HepG2 (cell line): ENCODE data around the gene LIMS2. TPM values are rescaled to one million over a fixed set of nuclear protein-coding genes. Genes with fewer than 3 reads are reported as not detected.

ENCODE experiments used
- ATAC-seq: fragments of 200-7000 bp; cut with Tn5 transposase; 3 replicates; pipeline ENCODE4 v1.9.1; 2020; ENCODE audit warnings: mild to moderate bottlenecking, moderate library complexity
- BruUV-seq: library from RNA; stranded (reverse); fragments of 400-500 nt; replicated peaks from 2 replicates; lab custom pipeline; 2021; lab: Mats Ljungman, UMichigan
- CTCF ChIA-PET: fragments of 300-600 bp; formaldehyde crosslinking; extraction: SDS; loops from one replicate; lab custom pipeline; 2021; ENCODE audit warnings: low total read pairs, inconsistent platforms, low intra/inter-chr PET ratio; lab: Yijun Ruan, JAX
- POLR2A ChIA-PET: fragments of 350-600 bp; sonication (Branson Sonifier 250); formaldehyde crosslinking; loops from one replicate; lab custom pipeline; 2020; ENCODE audit warnings: antibody characterized with exemption, inconsistent platforms; lab: Yijun Ruan, JAX
- DNase-seq: peaks from one replicate; pipeline ENCODE4 v3.0.0-alpha.2; 2015; ENCODE audit warnings: low spot score
- FAIRE-seq: peaks from 3 replicates; lab custom pipeline; 2011; peaks lifted over from hg19 to GRCh38; lab: Jason Lieb, UNC
- H2AFZ ChIP-seq: one replicate; pipeline ENCODE4 v1.6.1; 2011; ENCODE audit warnings: low read length, inconsistent platforms
- H3K27ac ChIP-seq: fragments of 300-600 bp; 3 replicates; pipeline ENCODE4 v1.8.0; 2011; ENCODE audit warnings: mixed run types, mild to moderate bottlenecking, mixed read lengths, low read length, inconsistent platforms; ENCODE audit not compliant: insufficient read depth; ENCODE audit errors: extremely low read length
- H3K27me3 ChIP-seq, 2 experiments: fragments of 200-600 bp in 1 of 2; 2 replicates in 1 of 2; 3 replicates in 1 of 2; pipeline versions ENCODE4 v1.6.0 to v1.8.0; 2011; ENCODE audit warnings: low read length in 2 of 2, mild to moderate bottlenecking in 2 of 2, moderate library complexity in 2 of 2, inconsistent platforms in 1 of 2; ENCODE audit not compliant: insufficient read depth in 2 of 2, control insufficient read depth in 1 of 2
- H3K36me3 ChIP-seq, 2 experiments: fragments of 200-600 bp in 1 of 2; replicated peaks in 1 of 2; 2 replicates in 1 of 2; 3 replicates in 1 of 2; pipeline versions ENCODE4 v1.5.1 to v1.8.0; 2011; ENCODE audit warnings: low read length in 2 of 2, inconsistent platforms in 1 of 2; ENCODE audit not compliant: insufficient read depth in 2 of 2, control insufficient read depth in 1 of 2
- H3K4me1 ChIP-seq: 2 replicates; pipeline ENCODE4 v1.5.1; 2012; ENCODE audit warnings: low read length, inconsistent platforms; ENCODE audit not compliant: insufficient read depth
- H3K4me2 ChIP-seq: 2 replicates; pipeline ENCODE4 v1.6.0; 2011; ENCODE audit warnings: low read depth, low read length, inconsistent platforms
- H3K4me3 ChIP-seq, 3 experiments: fragments of 200-600 bp in 1 of 3; sonication (generic), shearing (Covaris generic) in 1 of 3; replicated peaks in 1 of 3; 2 replicates each; pipeline ENCODE4 v1.5.1; 2011 to 2016; ENCODE audit warnings: low read length in 3 of 3, inconsistent platforms in 2 of 3, low read depth in 2 of 3, mild to moderate bottlenecking in 2 of 3, control low read depth in 1 of 3, mixed read lengths in 1 of 3; ENCODE audit not compliant: insufficient read depth in 1 of 3
- H3K79me2 ChIP-seq: one replicate; pipeline ENCODE4 v1.6.1; 2011; ENCODE audit warnings: low read length, inconsistent platforms; ENCODE audit not compliant: insufficient read depth
- H3K9ac ChIP-seq: 2 replicates; pipeline ENCODE4 v1.6.0; 2011; ENCODE audit warnings: mild to moderate bottlenecking, low read depth, low read length, inconsistent platforms; ENCODE audit not compliant: insufficient read depth
- H3K9me3 ChIP-seq: 2 replicates; pipeline ENCODE4 v1.5.1; 2012; ENCODE audit warnings: mild to moderate bottlenecking, low read length
- H4K20me1 ChIP-seq: 2 replicates; pipeline ENCODE4 v1.6.0; 2011; ENCODE audit warnings: inconsistent platforms, mild to moderate bottlenecking, low read length, moderate library complexity; ENCODE audit not compliant: insufficient read depth
- ADNP ChIP-seq: sonication (generic); formaldehyde crosslinking; IDR thresholded peaks from 2 replicates; pipeline ENCODE4 v1.4.0; 2020; ENCODE audit warnings: missing genetic modification reagents
- ASH2L ChIP-seq: fragments of 300-600, 200-600 bp; sonication (generic); IDR thresholded peaks from 2 replicates; pipeline ENCODE4 v1.7.0; 2017; ENCODE audit warnings: low read depth, mild to moderate bottlenecking, moderate library complexity, mixed read lengths, low read length; ENCODE audit not compliant: insufficient read length
- ATAD3A ChIP-seq: sonication (generic); formaldehyde crosslinking; IDR thresholded peaks from 2 replicates; pipeline ENCODE4 v1.4.0; 2020; ENCODE audit warnings: missing genetic modification reagents
- CHD4 ChIP-seq: fragments of 200-600 bp; sonication (generic); IDR thresholded peaks from 2 replicates; pipeline ENCODE4 v1.7.0; 2017; ENCODE audit warnings: mild to moderate bottlenecking, low read length, borderline replicate concordance
- EEA1 ChIP-seq: sonication (generic); formaldehyde crosslinking; IDR thresholded peaks from 2 replicates; pipeline ENCODE4 v1.5.1; 2020; ENCODE audit warnings: mild to moderate bottlenecking, missing genetic modification reagents, borderline replicate concordance
- FIP1L1 ChIP-seq: fragments of 200-400 bp; formaldehyde crosslinking; IDR thresholded peaks from 2 replicates; pipeline ENCODE4 v1.6.1; 2018; ENCODE audit warnings: low read depth, mild to moderate bottlenecking, low read length, moderate library complexity, borderline replicate concordance; ENCODE audit not compliant: insufficient read depth
- HNF4A ChIP-seq: sonication (generic); formaldehyde crosslinking; IDR thresholded peaks from 2 replicates; pipeline ENCODE4 v1.4.0; 2020; ENCODE audit warnings: missing genetic modification reagents
- KDM1A ChIP-seq: IDR thresholded peaks from 2 replicates; pipeline ENCODE4 v1.6.1; 2016; ENCODE audit warnings: missing compliant biosample characterization
- NFKB2 ChIP-seq: sonication (generic); formaldehyde crosslinking; IDR thresholded peaks from 2 replicates; pipeline ENCODE4 v1.4.0; 2020; ENCODE audit warnings: missing genetic modification reagents, borderline replicate concordance
- REXO4 ChIP-seq: sonication (generic); formaldehyde crosslinking; IDR thresholded peaks from 2 replicates; pipeline ENCODE4 v1.8.0; 2022; ENCODE audit warnings: missing genetic modification reagents, mild to moderate bottlenecking, borderline replicate concordance
- SRSF1 ChIP-seq: fragments of 200-400 bp; formaldehyde crosslinking; optimal IDR thresholded peaks from 2 replicates; pipeline ENCODE3; 2017; ENCODE audit warnings: mild to moderate bottlenecking, low read depth, low read length, moderate library complexity
- STAT5B ChIP-seq: sonication (generic); formaldehyde crosslinking; IDR thresholded peaks from 2 replicates; pipeline ENCODE4 v1.4.0; 2020; ENCODE audit warnings: missing genetic modification reagents
- U2AF1 ChIP-seq: fragments of 200-400 bp; formaldehyde crosslinking; optimal IDR thresholded peaks from 2 replicates; pipeline ENCODE3; 2017; ENCODE audit warnings: mild to moderate bottlenecking, low read depth, low read length
- ZMYM2 ChIP-seq: sonication (generic); formaldehyde crosslinking; IDR thresholded peaks from 2 replicates; pipeline ENCODE4 v1.8.0; 2022; ENCODE audit warnings: mild to moderate bottlenecking, missing genetic modification reagents
- ZMYM3 ChIP-seq: sonication (generic); formaldehyde crosslinking; IDR thresholded peaks from 2 replicates; pipeline ENCODE4 v1.5.1; 2020; ENCODE audit warnings: mild to moderate bottlenecking, missing genetic modification reagents
- ZNF510 ChIP-seq: sonication (generic); formaldehyde crosslinking; IDR thresholded peaks from 2 replicates; pipeline ENCODE4 v1.4.0; 2020; ENCODE audit warnings: low read depth, mild to moderate bottlenecking, missing genetic modification reagents
- ZNF567 ChIP-seq: sonication (generic); formaldehyde crosslinking; IDR thresholded peaks from 2 replicates; pipeline ENCODE4 v1.8.1; 2023; ENCODE audit warnings: mild to moderate bottlenecking, missing genetic modification reagents, borderline replicate concordance
- ZNF629 ChIP-seq: sonication (generic); formaldehyde crosslinking; conservative IDR thresholded peaks from 2 replicates; pipeline ENCODE4 v1.5.0; 2020; ENCODE audit warnings: missing genetic modification reagents
- ZNF816 ChIP-seq: sonication (generic); formaldehyde crosslinking; IDR thresholded peaks from 2 replicates; pipeline ENCODE4 v1.8.0; 2022; ENCODE audit warnings: missing genetic modification reagents, mild to moderate bottlenecking, borderline replicate concordance
- ZZZ3 ChIP-seq: sonication (generic); formaldehyde crosslinking; IDR thresholded peaks from 2 replicates; pipeline ENCODE4 v1.4.0; 2020; ENCODE audit warnings: missing genetic modification reagents, mild to moderate bottlenecking, borderline replicate concordance
- WGBS: methylation state at CpG from one replicate; pipeline ENCODE4 v1.1.6; 2017; ENCODE audit warnings: low lambda C conversion rate; 5-methylcytosine and 5-hydroxymethylcytosine counted together
- in situ Hi-C: cut with HindIII; loops from 2 replicates; pipeline ENCODE4 v1.10.0; 2017; ENCODE audit warnings: low pct_unique_long_range_greater_than_20kb; ENCODE audit not compliant: extremely low pct_ligation_motif_present
- intact Hi-C: fragments of 100-400 bp; cut with micrococcal nuclease; formaldehyde crosslinking; loops from one replicate; pipeline ENCODE4 v1.10.0; 2022; ENCODE audit not compliant: unreplicated experiment
- polyA plus RNA-seq, 8 experiments: library from polyadenylated mRNA; depleted of rRNA in 3 of 8; stranded (reverse) in 7 of 8; unstranded in 1 of 8; fragments of >200 nt; fragmentation: Illumina TruSeq in 4 of 8; extraction: Trizol in 4 of 8; gene quantifications; 2 replicates each; pipeline versions ENCODE4 v1.2.1 to v1.2.3, GENCODE V29; 2011 to 2016; ENCODE audit warnings: low read depth in 4 of 8, missing spikeins in 1 of 8, mixed read lengths in 1 of 8; ENCODE audit not compliant: insufficient read depth in 1 of 8
- total RNA-seq, 5 experiments: library from RNA; depleted of rRNA; stranded (reverse); fragments of >200 nt; fragmentation: Illumina TruSeq; extraction: Trizol; gene quantifications; 2 replicates each; pipeline ENCODE4 v1.2.3, GENCODE V29; 2016; ENCODE audit warnings: low read depth in 1 of 5
- TF ChIP-seq, protein P1 (sequence below): sonication (generic); formaldehyde crosslinking; IDR thresholded peaks from 2 replicates; pipeline ENCODE4 v1.4.0; 2020; ENCODE audit warnings: mild to moderate bottlenecking, missing genetic modification reagents
- TF ChIP-seq, protein P2 (sequence below): sonication (generic); formaldehyde crosslinking; IDR thresholded peaks from 2 replicates; pipeline ENCODE4 v1.4.0; 2020; ENCODE audit warnings: missing genetic modification reagents
- TF ChIP-seq, protein P3 (sequence below), 2 experiments: sonication (generic) in 1 of 2; formaldehyde crosslinking in 1 of 2; IDR thresholded peaks; 2 replicates each; pipeline versions ENCODE4 v1.5.1 to v1.6.1; 2011 to 2020; ENCODE audit warnings: borderline replicate concordance in 1 of 2, low read depth in 1 of 2, low read length in 1 of 2, mild to moderate bottlenecking in 1 of 2, missing genetic modification reagents in 1 of 2, moderate library complexity in 1 of 2

Gene LIMS2
- total and polyA plus RNA-seq, 2 of the 13 experiments (the other 11 are each of a cell fraction or from before 2014, with no cell fraction given) = 1.0 to 1.9 TPM

DNA sequence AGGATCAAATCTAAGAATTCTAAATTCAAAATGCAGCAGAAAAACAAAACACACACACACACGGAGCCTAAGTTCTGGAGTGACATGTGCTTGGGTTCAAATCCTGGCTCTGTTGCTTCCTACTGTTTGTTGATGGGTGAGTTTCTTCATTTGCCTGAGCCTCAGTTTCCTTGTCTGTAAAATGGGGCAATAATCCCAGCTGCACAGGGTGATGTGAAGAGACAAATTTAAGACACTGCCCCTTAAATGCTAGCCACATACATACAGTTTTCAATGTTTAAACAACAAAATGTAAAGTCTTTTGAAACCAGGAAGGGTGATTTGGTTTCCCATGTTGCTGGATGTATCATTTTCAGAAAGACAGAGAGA is 30.3 kb downstream of the LIMS2 start:
- in situ Hi-C loops = no loop called here
- ATAC-seq (no peak), DNase-seq (no peak), FAIRE-seq (peak; percentile 75)
- Histone ChIP-seq H4K20me1 (no peaks in the 10 kb centered on the region), H3K36me3 (no peaks in the 10 kb centered on the region), H3K4me3 (peak overlapping the region in 1 of 3 experiments; percentile 34; a peak in 1 of 6 replicates), H2AFZ (no peak overlapping the region), H3K9me3 (no peaks in the 10 kb centered on the region), H3K4me2 (peak overlapping the region; percentile 64), H3K4me1 (peaks cover 69% of the 10 kb centered on the region), H3K27me3 (peaks cover 4 to 46% of the 10 kb centered on the region in 2 experiments), H3K27ac (no peak overlapping the region), H3K79me2 (no peaks in the 10 kb centered on the region), H3K9ac (no peak overlapping the region)
- WGBS = 0% methylated on average over 1 of the region's 1 CpG
- BruUV-seq = no TSS peak
- POLR2A ChIA-PET = no interaction called here
- CTCF ChIA-PET = no interaction called here
- intact Hi-C loops = loop anchor here (10.0 kb wide), 1 partner anchor 110 kb away; the partner anchor contains the start of gene MYO7B
- TF ChIP-seq, protein P1, sequence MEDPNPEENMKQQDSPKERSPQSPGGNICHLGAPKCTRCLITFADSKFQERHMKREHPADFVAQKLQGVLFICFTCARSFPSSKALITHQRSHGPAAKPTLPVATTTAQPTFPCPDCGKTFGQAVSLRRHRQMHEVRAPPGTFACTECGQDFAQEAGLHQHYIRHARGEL (CRISPR knock-in tag) = no peak
- TF ChIP-seq ASH2L = peak; percentile 30
- TF ChIP-seq KDM1A (CRISPR knock-in tag) = peak; percentile 56; the same call in 1 of the 2 replicates
- TF ChIP-seq, protein P2, sequence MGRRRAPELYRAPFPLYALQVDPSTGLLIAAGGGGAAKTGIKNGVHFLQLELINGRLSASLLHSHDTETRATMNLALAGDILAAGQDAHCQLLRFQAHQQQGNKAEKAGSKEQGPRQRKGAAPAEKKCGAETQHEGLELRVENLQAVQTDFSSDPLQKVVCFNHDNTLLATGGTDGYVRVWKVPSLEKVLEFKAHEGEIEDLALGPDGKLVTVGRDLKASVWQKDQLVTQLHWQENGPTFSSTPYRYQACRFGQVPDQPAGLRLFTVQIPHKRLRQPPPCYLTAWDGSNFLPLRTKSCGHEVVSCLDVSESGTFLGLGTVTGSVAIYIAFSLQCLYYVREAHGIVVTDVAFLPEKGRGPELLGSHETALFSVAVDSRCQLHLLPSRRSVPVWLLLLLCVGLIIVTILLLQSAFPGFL (CRISPR knock-in tag) = no peak
- no peak for TF ChIP-seq REXO4
- no peak for TF ChIP-seq ZNF816 (CRISPR knock-in tag)
- TF ChIP-seq ZMYM2 (CRISPR knock-in tag) = 0 out of 2 replicates have a peak, but pooled peaks have one; percentile 35
- TF ChIP-seq CHD4 = peak; percentile 95; the same call in 1 of the 2 replicates
- peak; percentile 98 for TF ChIP-seq ZNF629 (CRISPR knock-in tag)
- no peak for TF ChIP-seq SRSF1
- no peak for TF ChIP-seq ZNF510 (CRISPR knock-in tag)
- TF ChIP-seq, protein P3, sequence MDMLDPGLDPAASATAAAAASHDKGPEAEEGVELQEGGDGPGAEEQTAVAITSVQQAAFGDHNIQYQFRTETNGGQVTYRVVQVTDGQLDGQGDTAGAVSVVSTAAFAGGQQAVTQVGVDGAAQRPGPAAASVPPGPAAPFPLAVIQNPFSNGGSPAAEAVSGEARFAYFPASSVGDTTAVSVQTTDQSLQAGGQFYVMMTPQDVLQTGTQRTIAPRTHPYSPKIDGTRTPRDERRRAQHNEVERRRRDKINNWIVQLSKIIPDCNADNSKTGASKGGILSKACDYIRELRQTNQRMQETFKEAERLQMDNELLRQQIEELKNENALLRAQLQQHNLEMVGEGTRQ (IDR thresholded peaks at IDR 0.05; ENCODE audit: low read depth, low read length) = no peak
- TF ChIP-seq, protein P3 (CRISPR knock-in tag; IDR thresholded peaks at IDR 0.05; ENCODE audit: borderline replicate concordance) = no peak
- peak; percentile 96 for TF ChIP-seq ZMYM3 (CRISPR knock-in tag)
- TF ChIP-seq STAT5B (CRISPR knock-in tag) = no peak
- TF ChIP-seq ZNF567 (CRISPR knock-in tag) = no peak
- TF ChIP-seq HNF4A = peak; percentile 37; the same call in 1 of the 2 replicates
- no peak for TF ChIP-seq ZZZ3 (CRISPR knock-in tag)
- no peak for TF ChIP-seq FIP1L1
- no peak for TF ChIP-seq ATAD3A (CRISPR knock-in tag)
- no peak for TF ChIP-seq NFKB2 (CRISPR knock-in tag)
- no peak for TF ChIP-seq U2AF1
- TF ChIP-seq ADNP (CRISPR knock-in tag) = peak; percentile 27; the same call in 1 of the 2 replicates
- no peak for TF ChIP-seq EEA1
